Lower leg skin (tissue), 3 donors: ENCODE results near the gene NOP53.

Experiments
- CTCF ChIP-seq, 3 donors: fragments of 450-650 bp; IDR thresholded peaks; one replicate each; pipeline ENCODE4 v1.5.1; 2016; ENCODE audit warnings: antibody characterized with exemption in 3 of 3, mild to moderate bottlenecking in 3 of 3, moderate library complexity in 2 of 3
- POLR2A ChIP-seq, 2 donors: fragments of 450-650 bp; IDR thresholded peaks; one replicate each; pipeline ENCODE4 v1.6.1; 2016 to 2017; ENCODE audit warnings: antibody characterized with exemption in 2 of 2, mild to moderate bottlenecking in 1 of 2, moderate library complexity in 1 of 2

- TF ChIP-seq CTCF (IDR thresholded peaks at IDR 0.05) (no peak), POLR2A (IDR thresholded peaks at IDR 0.05) (no peak)
Measured at GRCh38 chr19:47700934-47701716, 44.2 kb upstream of the NOP53 start.
